ENCODE measurements around the gene DAP. TPM values are rescaled to one million over a fixed set of nuclear protein-coding genes. Genes with fewer than 3 reads are reported as not detected.

DAP gene
- total and polyA plus RNA-seq, 2 experiments from 2014 or later, result 35.7 to 37.6 TPM

GRCh38 chr5:10672146-10673016, 88.7 kb downstream of the DAP start (continued):
- TF ChIP-seq CTCF (conservative IDR thresholded peaks at IDR 0.05; ENCODE audit: low read depth in 2 of 2) (no peak), ZNF114 (CRISPR knock-in tag; IDR thresholded peaks at IDR 0.05) (no peak), JUNB (IDR thresholded peaks at IDR 0.05; ENCODE audit: unreplicated experiment) (no peak), REST (IDR thresholded peaks at IDR 0.05; ENCODE audit: unreplicated experiment) (no peak)

GRCh38 chr5:10671041-10672008, 89.7 kb downstream of the DAP start:
- no peaks in the 10 kb centered on the region for H4K20me1 ChIP-seq (replicated peaks; ENCODE audit: insufficient read depth)
- H3K27me3 ChIP-seq (ENCODE audit: insufficient read depth), result no peaks in the 10 kb centered on the region
- H3K27ac ChIP-seq (ENCODE audit: low read depth), result no peak overlapping the region
- no peak overlapping the region for H3K4me2 ChIP-seq
- H3F3A ChIP-seq (replicated peaks; ENCODE audit: low read depth), result no peaks in the 10 kb centered on the region
- H3K27me3 Mint-ChIP-seq (ENCODE audit: insufficient read depth, low read depth, poor library complexity), result peaks cover 9% of the 10 kb centered on the region
- H3K27ac Mint-ChIP-seq, result no peak overlapping the region
- H3K9me3 Mint-ChIP-seq, result peaks cover 3% of the 10 kb centered on the region; the same call in 1 of the 3 replicates
- H3K4me1 Mint-ChIP-seq, result peaks cover 2% of the 10 kb centered on the region; the same call in 2 of the 3 replicates
- no peak for DNase-seq (ENCODE audit: low spot score)
- no peak overlapping the region for H3K4me3 Mint-ChIP-seq
- no peak overlapping the region for H2AFZ ChIP-seq
- H3K36me3 ChIP-seq (ENCODE audit: insufficient read depth), result no peaks in the 10 kb centered on the region
- no peaks in the 10 kb centered on the region for H3K4me1 ChIP-seq (ENCODE audit: insufficient read depth)
- no peak for ATAC-seq
- H3K79me2 ChIP-seq (replicated peaks; ENCODE audit: insufficient read depth), result no peaks in the 10 kb centered on the region
- H3K9me2 ChIP-seq (ENCODE audit: insufficient read depth), result peaks cover 7% of the 10 kb centered on the region; the same call in 1 of the 2 replicates
- no peak overlapping the region for H3K4me3 ChIP-seq
- peaks cover under 1% of the 10 kb centered on the region; the same call in 1 of the 3 replicates for H3K36me3 Mint-ChIP-seq (ENCODE audit: low read depth)
- TF ChIP-seq STAT1 (IDR thresholded peaks at IDR 0.05; ENCODE audit: unreplicated experiment), result no peak
- no peak for TF ChIP-seq REST (IDR thresholded peaks at IDR 0.05; ENCODE audit: unreplicated experiment)
- no peak for TF ChIP-seq NANOG (IDR thresholded peaks at IDR 0.05; ENCODE audit: borderline replicate concordance)
- no peak for TF ChIP-seq ZNF331 (CRISPR knock-in tag; IDR thresholded peaks at IDR 0.05; ENCODE audit: low read depth)
- no peak for TF ChIP-seq EZH2 (IDR thresholded peaks at IDR 0.05; ENCODE audit: low read depth, unreplicated experiment)
- no peak for TF ChIP-seq CTCF (conservative IDR thresholded peaks at IDR 0.05; ENCODE audit: low read depth in 2 of 2)
- no peak for TF ChIP-seq EZH2phosphoT487 (IDR thresholded peaks at IDR 0.05; ENCODE audit: unreplicated experiment)
